SU-DHL-6 (cell line): ENCODE results near the gene CCND1.

Experiments used
- H2AFZ ChIP-seq: fragments of 200-600 bp; sonication (generic); 2 replicates; pipeline ENCODE4 v1.6.1; 2014; ENCODE audit warnings: low read depth, mild to moderate bottlenecking, moderate library complexity, mixed read lengths, antibody characterized with exemption, low read length; ENCODE audit not compliant: severe bottlenecking
- H3F3A ChIP-seq: fragments of 200-600 bp; shearing (Covaris generic); 2 replicates; pipeline ENCODE4 v1.6.0; 2016; ENCODE audit warnings: antibody characterized with exemption, mild to moderate bottlenecking; ENCODE audit not compliant: insufficient read depth
- H3K27ac ChIP-seq: fragments of 200-600 bp; sonication (generic); 2 replicates; pipeline ENCODE4 v1.5.1; 2016; ENCODE audit warnings: low read depth, mild to moderate bottlenecking, low read length, moderate library complexity, mixed read lengths
- H3K27me3 ChIP-seq: fragments of 200-600 bp; sonication (generic), shearing (Covaris generic); 2 replicates; pipeline ENCODE4 v1.6.0; 2014; ENCODE audit warnings: mild to moderate bottlenecking, low read length
- H3K36me3 ChIP-seq: fragments of 200-600 bp; sonication (generic); 2 replicates; pipeline ENCODE4 v1.6.1; 2014; ENCODE audit warnings: mild to moderate bottlenecking, low read length, mixed read lengths
- H3K4me2 ChIP-seq: fragments of 300-600, 200-600 bp; shearing (Covaris generic), sonication (generic); 2 replicates; pipeline ENCODE4 v1.6.0; 2014; ENCODE audit warnings: low read length, low read depth, mild to moderate bottlenecking; ENCODE audit not compliant: poor library complexity, severe bottlenecking
- H3K4me3 ChIP-seq: fragments of 200-600 bp; sonication (generic); 2 replicates; pipeline ENCODE4 v1.5.1; 2014; ENCODE audit warnings: antibody characterized with exemption, low read length, mild to moderate bottlenecking, mixed read lengths; ENCODE audit not compliant: insufficient read depth, poor library complexity, severe bottlenecking
- H3K79me2 ChIP-seq: fragments of 200-600 bp; sonication (generic); 2 replicates; pipeline ENCODE4 v1.6.1; 2014; ENCODE audit warnings: mild to moderate bottlenecking, low read length, moderate library complexity; ENCODE audit not compliant: insufficient read depth
- H3K9ac ChIP-seq: fragments of 200-600 bp; sonication (generic); 2 replicates; pipeline ENCODE4 v1.7.0; 2014; ENCODE audit warnings: mild to moderate bottlenecking, low read length
- H3K9me2 ChIP-seq: fragments of 200-600 bp; sonication (generic); replicated peaks from 2 replicates; pipeline ENCODE4 v1.6.1; 2014; ENCODE audit warnings: low read length; ENCODE audit not compliant: insufficient read depth
- H3K9me3 ChIP-seq: fragments of 200-600 bp; sonication (generic); 2 replicates; pipeline ENCODE4 v1.6.1; 2014; ENCODE audit warnings: low read length, mixed read lengths; ENCODE audit not compliant: insufficient read depth
- H4K20me1 ChIP-seq: fragments of 200-600 bp; sonication (generic); 2 replicates; pipeline ENCODE4 v1.6.1; 2014; ENCODE audit warnings: low read depth, mild to moderate bottlenecking, antibody characterized with exemption, low read length, moderate library complexity, mixed read lengths
- CTCF ChIP-seq: fragments of 200-600 bp; sonication (generic); IDR thresholded peaks from one replicate; pipeline ENCODE4 v1.5.1; 2017; ENCODE audit warnings: antibody characterized with exemption, mild to moderate bottlenecking, low read length, moderate library complexity; ENCODE audit not compliant: insufficient read depth, poor library complexity, severe bottlenecking
- EZH2phosphoT487 ChIP-seq: fragments of 200-600 bp; sonication (generic), shearing (Covaris generic); conservative IDR thresholded peaks from 2 replicates; pipeline ENCODE4 v1.6.1; 2018; ENCODE audit warnings: mild to moderate bottlenecking, antibody characterized with exemption, low read length, moderate library complexity, mixed read lengths

CCND1 gene

GRCh38 chr11:69634590-69634989 is 6.4 kb upstream of the CCND1 start:
- Histone ChIP-seq H3K4me2 (no peak overlapping the region), H3K4me3 (no peak overlapping the region), H4K20me1 (no peaks in the 10 kb centered on the region), H3K9me3 (no peaks in the 10 kb centered on the region), H3K9me2 (no peaks in the 10 kb centered on the region), H3K27ac (no peak overlapping the region), H3K27me3 (no peaks in the 10 kb centered on the region), H3K36me3 (no peaks in the 10 kb centered on the region), H3F3A (no peaks in the 10 kb centered on the region), H2AFZ (no peak overlapping the region), H3K79me2 (no peaks in the 10 kb centered on the region), H3K9ac (no peak overlapping the region)
- no peak for TF ChIP-seq EZH2phosphoT487
- TF ChIP-seq CTCF, result no peak

- Histone ChIP-seq H3K79me2 (no peaks in the 10 kb centered on the region), H3K9me2 (no peaks in the 10 kb centered on the region), H3F3A (no peaks in the 10 kb centered on the region), H3K36me3 (no peaks in the 10 kb centered on the region), H3K4me2 (no peak overlapping the region), H2AFZ (no peak overlapping the region), H3K4me3 (no peak overlapping the region), H3K9ac (no peak overlapping the region), H3K9me3 (no peaks in the 10 kb centered on the region), H3K27ac (no peak overlapping the region), H3K27me3 (no peaks in the 10 kb centered on the region), H4K20me1 (no peaks in the 10 kb centered on the region)
- TF ChIP-seq EZH2phosphoT487 (no peak), CTCF (no peak)
Measured at GRCh38 chr11:69635195-69635594, 5.8 kb upstream of the CCND1 start.

- TF ChIP-seq CTCF (no peak), EZH2phosphoT487 (no peak)
- H3K9ac ChIP-seq, result no peak overlapping the region
- H3K4me3 ChIP-seq, result no peak overlapping the region
Measured at GRCh38 chr11:69635804-69636511, 5.0 kb upstream of the CCND1 start.

More at GRCh38 chr11:69635804-69636511, 5.0 kb upstream of the CCND1 start:
- H4K20me1 ChIP-seq, result no peaks in the 10 kb centered on the region
- no peak overlapping the region for H3K4me2 ChIP-seq
- H3K9me2 ChIP-seq, result no peaks in the 10 kb centered on the region
- no peaks in the 10 kb centered on the region for H3K27me3 ChIP-seq
- H3F3A ChIP-seq, result no peaks in the 10 kb centered on the region
- H3K36me3 ChIP-seq, result no peaks in the 10 kb centered on the region
- H3K79me2 ChIP-seq, result no peaks in the 10 kb centered on the region
- H3K27ac ChIP-seq, result no peak overlapping the region
- H2AFZ ChIP-seq, result no peak overlapping the region
- no peaks in the 10 kb centered on the region for H3K9me3 ChIP-seq
